Breast epithelium (tissue), 4 donors: ENCODE measurements around the gene ACBD7. TPM values are rescaled to one million over a fixed set of nuclear protein-coding genes. Genes with fewer than 3 reads are reported as not detected.

ENCODE experiments used
- DNase-seq, 2 donors: peaks; one replicate each; pipeline ENCODE4 v3.0.0-alpha.2; 2019; ENCODE audit warnings: low spot score in 2 of 2
- H3K27ac ChIP-seq, 2 donors: fragments of 200-600 bp; sonication (generic) in 1 of 2; one replicate each; pipeline ENCODE4 v1.5.1; 2016 to 2019; ENCODE audit warnings: mild to moderate bottlenecking in 1 of 2
- H3K27me3 ChIP-seq, 2 donors: fragments of 200-600 bp; sonication (generic) in 1 of 2; one replicate each; pipeline versions ENCODE4 v1.5.1 to v1.6.0; 2017 to 2019; ENCODE audit warnings: control low read depth in 1 of 2, mild to moderate bottlenecking in 1 of 2
- H3K36me3 ChIP-seq: fragments of 200-600 bp; one replicate; pipeline ENCODE4 v1.5.1; 2019
- H3K4me1 ChIP-seq, 2 donors: fragments of 200-600 bp; sonication (generic); one replicate each; pipeline ENCODE4 v1.5.1; 2016 to 2019; ENCODE audit warnings: control low read depth in 1 of 2
- H3K4me3 ChIP-seq, 3 donors: fragments of 200-600 bp; sonication (generic); 1 replicate in 2 of 3; 2 replicates in 1 of 3; pipeline ENCODE4 v1.5.1; 2016 to 2019; ENCODE audit warnings: mild to moderate bottlenecking in 3 of 3, moderate library complexity in 2 of 3
- H3K9me3 ChIP-seq, 2 donors: fragments of 200-600 bp; sonication (generic) in 1 of 2; one replicate each; pipeline ENCODE4 v1.5.1; 2016 to 2019; ENCODE audit warnings: control low read depth in 1 of 2
- POLR2A ChIP-seq: fragments of 450-650 bp; IDR thresholded peaks from one replicate; pipeline ENCODE4 v1.6.1; 2016; ENCODE audit warnings: antibody characterized with exemption, mild to moderate bottlenecking, moderate library complexity
- POLR2AphosphoS5 ChIP-seq, 3 donors: sonication (generic); formaldehyde crosslinking; IDR thresholded peaks; one replicate each; pipeline ENCODE4 v1.6.1; 2017; ENCODE audit warnings: antibody characterized with exemption in 3 of 3
- intact Hi-C: fragments of 100-400 bp; cut with DNase I; formaldehyde crosslinking; loops from one replicate; pipeline ENCODE4 v1.15.1; 2023; ENCODE audit warnings: low total_unique reads
- total RNA-seq, 3 donors: library from RNA; depleted of rRNA; stranded (reverse); fragments of >200 nt; gene quantifications; one replicate each; pipeline ENCODE4 v1.1.0, GENCODE V29; 2016
- TF ChIP-seq, protein P1 (sequence below), 3 donors: fragments of 450-650 bp; IDR thresholded peaks; one replicate each; pipeline ENCODE4 v1.5.1; 2016 to 2017; ENCODE audit warnings: antibody characterized with exemption in 3 of 3, mild to moderate bottlenecking in 3 of 3, moderate library complexity in 3 of 3

The ACBD7 gene
- total RNA-seq, 3 donors from 2014 or later, result 1.0 to 1.1 TPM; not detected in 1

DNA sequence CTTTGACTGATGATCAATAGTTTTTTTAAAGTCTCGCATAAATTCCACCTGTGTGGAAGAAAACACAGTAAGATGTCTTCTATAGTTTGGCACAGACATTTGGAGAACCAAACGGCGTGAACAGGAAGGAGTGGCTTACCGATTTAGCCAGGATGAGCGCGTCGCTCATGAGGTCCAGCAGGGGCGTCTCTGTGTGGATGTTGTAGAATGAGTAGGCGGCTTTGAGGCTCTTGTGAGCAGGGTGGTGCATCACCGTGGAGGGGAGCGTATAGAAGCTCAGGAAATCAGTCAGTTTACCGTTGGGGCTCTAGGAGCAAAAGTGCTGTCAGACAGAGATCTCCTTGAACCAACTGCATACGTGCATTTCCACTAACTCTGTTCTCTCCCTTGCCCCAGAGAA is 24.1 kb upstream of the ACBD7 start:
- TF ChIP-seq POLR2AphosphoS5 (IDR thresholded peaks at IDR 0.05), result no peak
- no peak for TF ChIP-seq POLR2A
- TF ChIP-seq, protein P1, sequence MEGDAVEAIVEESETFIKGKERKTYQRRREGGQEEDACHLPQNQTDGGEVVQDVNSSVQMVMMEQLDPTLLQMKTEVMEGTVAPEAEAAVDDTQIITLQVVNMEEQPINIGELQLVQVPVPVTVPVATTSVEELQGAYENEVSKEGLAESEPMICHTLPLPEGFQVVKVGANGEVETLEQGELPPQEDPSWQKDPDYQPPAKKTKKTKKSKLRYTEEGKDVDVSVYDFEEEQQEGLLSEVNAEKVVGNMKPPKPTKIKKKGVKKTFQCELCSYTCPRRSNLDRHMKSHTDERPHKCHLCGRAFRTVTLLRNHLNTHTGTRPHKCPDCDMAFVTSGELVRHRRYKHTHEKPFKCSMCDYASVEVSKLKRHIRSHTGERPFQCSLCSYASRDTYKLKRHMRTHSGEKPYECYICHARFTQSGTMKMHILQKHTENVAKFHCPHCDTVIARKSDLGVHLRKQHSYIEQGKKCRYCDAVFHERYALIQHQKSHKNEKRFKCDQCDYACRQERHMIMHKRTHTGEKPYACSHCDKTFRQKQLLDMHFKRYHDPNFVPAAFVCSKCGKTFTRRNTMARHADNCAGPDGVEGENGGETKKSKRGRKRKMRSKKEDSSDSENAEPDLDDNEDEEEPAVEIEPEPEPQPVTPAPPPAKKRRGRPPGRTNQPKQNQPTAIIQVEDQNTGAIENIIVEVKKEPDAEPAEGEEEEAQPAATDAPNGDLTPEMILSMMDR (IDR thresholded peaks at IDR 0.05), result no peak
- H3K36me3 ChIP-seq, result no peaks in the 10 kb centered on the region

DNA sequence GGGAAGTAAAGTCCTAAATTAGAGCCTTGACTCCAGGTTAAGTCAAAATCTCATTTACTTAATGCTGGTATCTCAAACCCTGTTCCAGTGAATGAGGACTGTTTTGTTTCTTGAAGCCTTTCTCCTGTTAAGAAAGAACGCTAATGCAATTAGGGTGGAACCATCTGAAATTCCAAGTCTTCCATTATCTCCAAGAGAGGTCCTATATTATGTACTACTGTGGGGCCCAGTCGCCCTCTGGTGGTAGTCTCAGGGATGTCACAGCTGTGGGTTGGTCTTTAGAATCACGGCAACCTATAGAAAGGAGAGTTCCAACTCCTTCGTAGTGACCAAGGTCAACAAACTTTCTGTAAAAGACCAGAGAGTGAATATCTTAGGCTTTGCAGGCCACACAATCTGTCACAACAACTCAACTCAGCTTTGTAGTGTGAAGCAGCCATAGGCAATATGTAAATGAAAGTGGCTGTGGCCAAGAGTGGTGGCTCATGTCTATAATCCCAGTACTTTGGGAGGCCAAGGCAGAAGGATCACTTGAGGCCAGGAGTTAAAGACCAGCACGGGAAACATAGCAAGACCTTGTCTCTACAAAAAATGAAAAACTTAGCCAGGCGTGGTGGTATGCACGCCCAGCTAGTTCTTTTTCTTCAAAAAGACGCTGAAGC is 17.9 kb upstream of the ACBD7 start:
- peaks cover 5% of the 10 kb centered on the region for H3K36me3 ChIP-seq

More for the DNA sequence above, 24.1 kb upstream of the ACBD7 start:
- Histone ChIP-seq H3K4me1 (no peaks in the 10 kb centered on the region), H3K27ac (no peak overlapping the region), H3K4me3 (no peak overlapping the region), H3K27me3 (no peaks in the 10 kb centered on the region), H3K9me3 (no peaks in the 10 kb centered on the region)
- intact Hi-C loops, result no loop called here
- no peak for DNase-seq

DNA sequence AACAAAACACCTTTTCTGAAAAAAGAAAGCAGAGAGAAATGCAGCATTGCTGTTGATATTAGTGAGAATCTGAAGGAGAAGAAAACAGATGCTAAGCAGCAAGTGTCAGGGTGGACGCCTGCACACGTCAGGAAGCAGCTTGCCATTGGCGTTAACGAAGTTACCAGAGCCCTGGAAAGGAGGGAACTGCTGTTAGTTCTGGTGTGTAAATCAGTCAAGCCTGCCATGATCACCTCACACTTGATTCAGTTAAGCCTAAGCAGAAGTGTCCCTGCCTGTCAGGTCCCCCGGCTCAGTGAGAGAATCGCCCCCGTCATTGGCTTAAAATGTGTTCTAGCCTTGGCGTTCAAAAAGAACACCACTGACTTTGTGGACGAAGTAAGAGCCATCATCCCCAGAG is 14.9 kb upstream of the ACBD7 start:
- TF ChIP-seq POLR2A (no peak), POLR2AphosphoS5 (IDR thresholded peaks at IDR 0.05) (no peak)
- TF ChIP-seq, protein P1 (IDR thresholded peaks at IDR 0.05), result no peak
- DNase-seq, result no peak
- intact Hi-C loops, result no loop called here
- Histone ChIP-seq H3K36me3 (peaks cover 5% of the 10 kb centered on the region), H3K4me1 (no peaks in the 10 kb centered on the region), H3K9me3 (no peaks in the 10 kb centered on the region), H3K27me3 (no peaks in the 10 kb centered on the region), H3K27ac (no peak overlapping the region), H3K4me3 (no peak overlapping the region)

More for the DNA sequence above, 17.9 kb upstream of the ACBD7 start:
- peak; percentile 45 to 64 for DNase-seq
- no peaks in the 10 kb centered on the region for H3K9me3 ChIP-seq
- H3K27me3 ChIP-seq, result no peaks in the 10 kb centered on the region
- H3K4me3 ChIP-seq, result no peak overlapping the region
- no peak overlapping the region for H3K27ac ChIP-seq
- intact Hi-C loops, result no loop called here
- H3K4me1 ChIP-seq, result no peaks in the 10 kb centered on the region
- TF ChIP-seq POLR2AphosphoS5 (IDR thresholded peaks at IDR 0.05), result no peak
- TF ChIP-seq, protein P1 (IDR thresholded peaks at IDR 0.05), result peak; percentile 43 to 85 (median 77)

DNA sequence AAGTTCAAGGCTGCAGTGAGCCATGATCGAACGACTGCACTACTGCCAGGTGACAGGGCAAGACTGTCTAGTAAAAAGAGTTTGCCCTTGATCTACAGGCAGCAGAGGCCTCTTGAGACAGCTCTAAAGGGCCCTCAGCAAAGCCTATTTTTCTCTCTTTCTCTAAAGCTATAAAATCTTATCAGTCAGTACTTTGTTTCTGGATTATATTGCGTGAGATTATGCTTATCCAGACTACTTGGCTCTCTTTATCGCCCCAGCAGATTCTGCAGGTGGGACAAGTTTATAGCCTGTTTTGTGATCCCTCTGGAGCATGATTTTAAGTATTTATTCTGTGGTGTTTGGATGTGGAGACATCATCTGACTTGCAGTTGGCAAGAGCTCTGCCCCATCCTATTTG is 11.3 kb upstream of the ACBD7 start:
- Histone ChIP-seq H3K36me3 (peaks cover 1% of the 10 kb centered on the region), H3K27ac (no peak overlapping the region), H3K27me3 (no peaks in the 10 kb centered on the region), H3K4me1 (peaks cover 0 to 9% of the 10 kb centered on the region in 2 donors), H3K9me3 (no peaks in the 10 kb centered on the region), H3K4me3 (no peak overlapping the region)
- intact Hi-C loops, result loop anchor here (10.0 kb wide), 1 partner anchor 145 kb away; the partner anchor contains the start of genes DCLRE1C and MEIG1
- TF ChIP-seq POLR2A, result no peak
- TF ChIP-seq, protein P1 (IDR thresholded peaks at IDR 0.05), result no peak
- no peak for TF ChIP-seq POLR2AphosphoS5 (IDR thresholded peaks at IDR 0.05)
- no peak for DNase-seq

DNA sequence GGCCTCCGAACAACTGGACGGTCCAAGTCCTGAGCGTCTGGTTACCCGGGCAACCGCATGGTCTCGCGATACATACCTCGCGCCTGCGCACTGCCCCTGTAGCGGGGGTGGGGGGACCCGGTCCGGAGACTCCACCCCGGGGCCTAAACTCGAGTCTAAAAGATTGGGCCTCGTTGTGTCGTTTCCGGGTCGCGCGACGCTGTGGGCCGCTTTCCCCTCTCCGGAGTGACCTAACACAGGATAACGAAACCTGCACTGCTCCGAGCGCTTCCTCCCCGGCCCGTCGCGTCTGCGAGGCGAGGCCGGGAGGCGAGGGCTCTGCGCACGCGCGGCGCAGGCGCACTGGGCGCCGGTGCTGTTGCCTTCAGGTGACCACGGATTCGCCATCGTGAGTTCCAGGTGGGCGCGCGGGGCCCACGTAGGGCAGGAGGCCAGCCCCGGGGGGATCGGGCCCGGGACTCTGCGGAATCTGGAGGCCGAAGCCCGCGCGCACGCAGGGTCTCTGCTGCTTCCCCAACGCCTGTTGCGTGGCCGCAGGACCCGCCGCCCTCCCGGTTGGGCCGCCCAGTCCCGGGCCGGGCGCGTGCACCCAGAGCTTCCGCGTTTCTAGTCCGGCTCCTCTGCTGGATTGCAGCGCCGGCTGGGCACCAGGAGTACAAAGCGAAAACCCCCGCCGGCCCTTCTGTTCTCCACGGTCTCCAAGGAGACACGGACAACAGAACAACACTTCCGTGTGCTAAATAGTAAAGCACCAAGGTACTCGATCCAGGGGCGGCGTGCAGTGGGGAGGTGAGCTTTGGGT is 8.6 kb upstream of the ACBD7 start, which contains the start of gene RPP38:
Gene RPP38 (plus strand): TSS at position 345 of the 802 bp plus-strand sequence. CDS start 5,960 bp downstream, outside the sequence.
- H3K36me3 ChIP-seq, result no peaks in the 10 kb centered on the region
- peaks cover 0 to 9% of the 10 kb centered on the region in 2 donors for H3K4me1 ChIP-seq
- peak within 1 kb of the TSS; percentile 79 to 92 (median 92) for H3K4me3 ChIP-seq
- peak; percentile 94 to 96 for DNase-seq
- peak within 1 kb of the TSS; percentile 95 to 96 for H3K27ac ChIP-seq
- TF ChIP-seq, protein P1 (IDR thresholded peaks at IDR 0.05), result peak in 1 of 3 donors; percentile 6
- TF ChIP-seq POLR2A, result no peak
- peak; percentile 63 to 81 (median 74) for TF ChIP-seq POLR2AphosphoS5 (IDR thresholded peaks at IDR 0.05)
- intact Hi-C loops, result loop anchor here (10.0 kb wide), 1 partner anchor 142 kb away; the partner anchor contains the start of genes DCLRE1C and MEIG1
- no peaks in the 10 kb centered on the region for H3K9me3 ChIP-seq
- H3K27me3 ChIP-seq, result no peaks in the 10 kb centered on the region
